ENCODE measurements around the gene GNAT1. TPM values are rescaled to one million over a fixed set of nuclear protein-coding genes. Genes with fewer than 3 reads are reported as not detected.

Gene GNAT1
- total and polyA plus RNA-seq, 2 experiments from 2014 or later = not detected

DNA sequence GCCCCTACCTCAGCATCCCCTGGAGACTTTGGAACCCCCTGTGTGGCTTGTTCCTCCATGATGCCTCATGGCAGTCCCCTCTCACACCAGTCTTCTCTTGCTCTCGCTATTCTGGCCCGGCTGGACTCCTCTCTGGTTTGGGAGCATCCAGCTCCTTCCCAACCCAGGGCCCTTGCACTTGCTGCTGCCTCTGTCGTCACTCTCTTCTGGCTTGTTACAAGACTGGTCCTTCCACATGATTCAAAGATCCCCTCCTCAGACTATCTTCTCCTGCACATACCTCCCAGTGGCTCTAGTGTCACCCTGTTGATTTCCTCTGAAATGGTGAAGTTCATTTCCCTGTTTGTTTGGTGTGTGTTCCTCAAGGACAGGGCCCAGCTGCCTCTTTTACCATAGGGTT is 38.1 kb downstream of the GNAT1 start:
- Histone ChIP-seq H3K4me1 (ENCODE audit: insufficient read depth) (peaks cover 4% of the 10 kb centered on the region; the same call in 1 of the 2 replicates), H3K4me2 (ENCODE audit: unreplicated experiment) (no peak overlapping the region), H3K9me3 (ENCODE audit: low read depth) (no peaks in the 10 kb centered on the region), H4K20me1 (ENCODE audit: insufficient read depth) (no peaks in the 10 kb centered on the region), H3K27ac (no peak overlapping the region), H2AFZ (no peak overlapping the region), H3F3A (ENCODE audit: insufficient read depth) (no peaks in the 10 kb centered on the region), H3K9ac (no peak overlapping the region), H3K9me2 (ENCODE audit: insufficient read depth) (no peaks in the 10 kb centered on the region), H3K4me3 (no peak overlapping the region), H3K79me2 (ENCODE audit: insufficient read depth) (no peaks in the 10 kb centered on the region), H3K27me3 (replicated peaks; ENCODE audit: insufficient read depth) (no peaks in the 10 kb centered on the region), H3K36me3 (ENCODE audit: low read depth) (no peaks in the 10 kb centered on the region)
- 94 to 100% methylated on average over 3 of the region's 3 CpGs for WGBS, 2 experiments (ENCODE audit: low coverage in 1 of 2, low lambda C conversion rate in 2 of 2, missing lambda C conversion rate in 2 of 2)
- no peak for TF ChIP-seq EZH2phosphoT487 (IDR thresholded peaks at IDR 0.05; ENCODE audit: insufficient read depth, low read depth)
- TF ChIP-seq EZH2 (IDR thresholded peaks at IDR 0.05; ENCODE audit: insufficient read depth, poor library complexity, severe bottlenecking) = no peak
- no peak for DNase-seq
- in situ Hi-C loops (cut with MboI) = no loop called here

DNA sequence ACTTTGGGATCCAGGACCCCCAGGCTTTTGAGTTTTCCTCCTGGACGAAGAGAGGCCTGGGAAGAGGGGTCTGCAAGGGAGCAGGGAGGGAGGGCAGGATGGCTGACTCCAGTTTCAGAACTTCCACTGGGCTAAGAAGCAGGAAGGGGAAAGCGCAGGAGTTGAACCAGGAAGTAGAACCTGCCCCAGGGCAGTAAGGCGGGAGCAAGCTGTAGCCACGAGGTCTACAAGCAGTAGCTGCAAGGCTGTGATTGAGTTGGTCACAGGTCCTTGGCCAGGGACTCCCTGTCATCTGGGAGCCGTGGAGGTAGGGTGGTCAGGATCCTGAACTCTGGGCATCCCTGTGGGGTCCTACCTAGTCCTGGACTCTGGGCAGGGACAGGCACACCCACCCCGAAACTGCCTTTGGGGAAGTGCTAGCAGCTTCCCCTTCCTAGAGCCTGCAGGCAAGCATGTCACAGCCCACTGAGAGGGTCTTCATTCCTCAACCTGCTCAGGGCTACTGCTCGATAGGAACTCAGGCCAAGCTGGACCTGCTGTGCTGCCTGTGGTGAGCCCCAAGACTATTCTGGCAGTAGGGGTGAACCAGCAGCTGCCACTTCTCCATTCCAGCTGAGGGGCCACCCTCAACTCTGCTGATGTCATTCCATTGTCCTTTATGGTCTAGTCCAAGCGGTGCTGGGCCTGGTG is 38.8 kb downstream of the GNAT1 start:
- H3K9me2 ChIP-seq (ENCODE audit: insufficient read depth) = no peaks in the 10 kb centered on the region
- no peak overlapping the region for H3K9ac ChIP-seq
- no peak overlapping the region for H3K27ac ChIP-seq
- peaks cover 5% of the 10 kb centered on the region; the same call in 1 of the 2 replicates for H3K4me1 ChIP-seq (ENCODE audit: insufficient read depth)
- no peaks in the 10 kb centered on the region for H3F3A ChIP-seq (ENCODE audit: insufficient read depth)
- no peak overlapping the region for H3K4me2 ChIP-seq (ENCODE audit: unreplicated experiment)
- H2AFZ ChIP-seq = no peak overlapping the region
- H3K79me2 ChIP-seq (ENCODE audit: insufficient read depth) = no peaks in the 10 kb centered on the region
- H3K4me3 ChIP-seq = no peak overlapping the region
- H3K36me3 ChIP-seq (ENCODE audit: low read depth) = no peaks in the 10 kb centered on the region
- no peaks in the 10 kb centered on the region for H3K27me3 ChIP-seq (replicated peaks; ENCODE audit: insufficient read depth)
- in situ Hi-C loops (cut with MboI) = no loop called here
- TF ChIP-seq EZH2phosphoT487 (IDR thresholded peaks at IDR 0.05; ENCODE audit: insufficient read depth, low read depth) (no peak), EZH2 (IDR thresholded peaks at IDR 0.05; ENCODE audit: insufficient read depth, poor library complexity, severe bottlenecking) (no peak)
- no peak for DNase-seq
- H3K9me3 ChIP-seq (ENCODE audit: low read depth) = no peaks in the 10 kb centered on the region
- H4K20me1 ChIP-seq (ENCODE audit: insufficient read depth) = no peaks in the 10 kb centered on the region
- WGBS, 2 experiments (ENCODE audit: low coverage in 1 of 2, low lambda C conversion rate in 2 of 2, missing lambda C conversion rate in 2 of 2) = 84 to 86% methylated on average over 7 to 8 of the region's 8 CpGs

DNA sequence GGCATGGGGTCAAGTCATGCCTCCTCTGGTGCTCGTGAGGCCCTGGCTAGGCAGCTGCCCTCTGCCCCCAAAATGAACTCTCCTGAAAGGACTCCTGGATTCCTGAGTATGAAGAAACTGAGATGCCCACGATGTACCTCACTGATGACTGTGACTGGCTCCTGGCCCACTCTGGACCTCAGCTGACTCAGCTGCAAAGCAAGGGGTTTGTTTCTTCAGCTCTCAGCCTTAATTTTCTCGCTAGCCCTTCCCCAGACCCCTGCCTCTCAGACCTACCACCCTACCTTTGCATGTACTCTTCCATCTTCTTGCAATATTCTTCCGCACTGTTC is 39.4 kb downstream of the GNAT1 start:
- in situ Hi-C loops (cut with MboI) = no loop called here
- H3K4me2 ChIP-seq (ENCODE audit: unreplicated experiment) = no peak overlapping the region
- H3K36me3 ChIP-seq (ENCODE audit: low read depth) = no peaks in the 10 kb centered on the region
- H3F3A ChIP-seq (ENCODE audit: insufficient read depth) = no peaks in the 10 kb centered on the region
- H3K27ac ChIP-seq = no peak overlapping the region
- 54 to 59% methylated on average over 4 of the region's 4 CpGs for WGBS, 2 experiments (ENCODE audit: low coverage in 1 of 2, low lambda C conversion rate in 2 of 2, missing lambda C conversion rate in 2 of 2)
- no peak for TF ChIP-seq EZH2 (IDR thresholded peaks at IDR 0.05; ENCODE audit: insufficient read depth, poor library complexity, severe bottlenecking)
- no peak for TF ChIP-seq EZH2phosphoT487 (IDR thresholded peaks at IDR 0.05; ENCODE audit: insufficient read depth, low read depth)
- H3K27me3 ChIP-seq (replicated peaks; ENCODE audit: insufficient read depth) = no peaks in the 10 kb centered on the region
- H3K9me2 ChIP-seq (ENCODE audit: insufficient read depth) = no peaks in the 10 kb centered on the region
- no peak overlapping the region for H3K9ac ChIP-seq
- peak; percentile 78 for DNase-seq
- H2AFZ ChIP-seq = no peak overlapping the region
- peaks cover 7% of the 10 kb centered on the region; the same call in 1 of the 2 replicates for H3K4me1 ChIP-seq (ENCODE audit: insufficient read depth)
- no peaks in the 10 kb centered on the region for H3K9me3 ChIP-seq (ENCODE audit: low read depth)
- H4K20me1 ChIP-seq (ENCODE audit: insufficient read depth) = no peaks in the 10 kb centered on the region
- H3K4me3 ChIP-seq = no peak overlapping the region
- no peaks in the 10 kb centered on the region for H3K79me2 ChIP-seq (ENCODE audit: insufficient read depth)

DNA sequence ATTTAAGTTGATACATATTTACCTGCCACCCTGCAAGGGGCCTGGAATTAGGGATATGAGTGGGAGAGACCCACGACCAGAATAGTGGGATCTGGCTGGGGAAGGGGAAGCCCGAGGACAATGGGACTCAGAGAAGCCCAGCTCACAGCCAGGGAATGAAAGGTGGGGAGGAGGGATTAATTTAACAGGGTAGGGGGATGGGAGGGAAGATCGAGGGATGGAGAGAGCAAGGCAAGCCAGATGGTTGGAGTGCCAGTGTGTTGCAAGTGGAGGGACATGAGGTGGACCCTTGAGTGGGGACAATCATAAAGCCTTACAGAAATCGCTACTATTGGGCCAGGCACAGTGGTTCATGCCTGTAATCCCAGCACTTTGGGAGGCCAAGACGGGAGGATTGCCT is 40.2 kb downstream of the GNAT1 start:
- no peak overlapping the region for H3K4me3 ChIP-seq
- in situ Hi-C loops (cut with MboI) = no loop called here
- no peak overlapping the region for H3K27ac ChIP-seq
- H2AFZ ChIP-seq = no peak overlapping the region
- no peaks in the 10 kb centered on the region for H3F3A ChIP-seq (ENCODE audit: insufficient read depth)
- DNase-seq = no peak
- no peaks in the 10 kb centered on the region for H3K9me3 ChIP-seq (ENCODE audit: low read depth)
- peaks cover 5% of the 10 kb centered on the region for H3K79me2 ChIP-seq (ENCODE audit: insufficient read depth)
- TF ChIP-seq EZH2 (IDR thresholded peaks at IDR 0.05; ENCODE audit: insufficient read depth, poor library complexity, severe bottlenecking) (no peak), EZH2phosphoT487 (IDR thresholded peaks at IDR 0.05; ENCODE audit: insufficient read depth, low read depth) (no peak)
- 76 to 77% methylated on average over 5 of the region's 5 CpGs for WGBS, 2 experiments (ENCODE audit: low coverage in 1 of 2, low lambda C conversion rate in 2 of 2, missing lambda C conversion rate in 2 of 2)
- H3K4me1 ChIP-seq (ENCODE audit: insufficient read depth) = peaks cover 7% of the 10 kb centered on the region; the same call in 1 of the 2 replicates
- no peaks in the 10 kb centered on the region for H3K27me3 ChIP-seq (replicated peaks; ENCODE audit: insufficient read depth)
- H3K36me3 ChIP-seq (ENCODE audit: low read depth) = no peaks in the 10 kb centered on the region
- no peaks in the 10 kb centered on the region for H3K9me2 ChIP-seq (ENCODE audit: insufficient read depth)
- no peak overlapping the region for H3K9ac ChIP-seq
- H4K20me1 ChIP-seq (ENCODE audit: insufficient read depth) = no peaks in the 10 kb centered on the region
- no peak overlapping the region for H3K4me2 ChIP-seq (ENCODE audit: unreplicated experiment)
